GM12892 (cell line): ENCODE data around the gene MICAL1. TPM values are rescaled to one million over a fixed set of nuclear protein-coding genes. Genes with fewer than 3 reads are reported as not detected.
A peak's percentile ranks its signal among the peaks of the same experiment; 100 is the strongest.

Source experiments
- DNase-seq: peaks from one replicate; pipeline ENCODE4 v3.0.0; 2011; ENCODE audit not compliant: insufficient read length
- FAIRE-seq: peaks from 2 replicates; lab custom pipeline; 2011; peaks lifted over from hg19 to GRCh38; lab: Jason Lieb, UNC
- POLR2A ChIP-seq: IDR thresholded peaks from 2 replicates; pipeline ENCODE4 v1.6.1; 2011; ENCODE audit warnings: low read depth, low read length, control low read depth
- POLR2AphosphoS5 ChIP-seq: IDR thresholded peaks from 2 replicates; pipeline ENCODE4 v1.6.1; 2011; ENCODE audit warnings: low read depth, low read length, control low read depth
- TAF1 ChIP-seq: IDR thresholded peaks from 2 replicates; pipeline ENCODE4 v1.6.1; 2011; ENCODE audit warnings: low read depth, mild to moderate bottlenecking, control low read depth, low read length, borderline replicate concordance
- polyA plus RNA-seq: library from polyadenylated mRNA; unstranded; fragments of >200 nt; gene quantifications from one replicate; pipeline ENCODE4 v1.2.1, GENCODE V29; 2012; ENCODE audit warnings: missing spikeins, inconsistent platforms; ENCODE audit not compliant: missing spikeins

The MICAL1 gene, protein sequence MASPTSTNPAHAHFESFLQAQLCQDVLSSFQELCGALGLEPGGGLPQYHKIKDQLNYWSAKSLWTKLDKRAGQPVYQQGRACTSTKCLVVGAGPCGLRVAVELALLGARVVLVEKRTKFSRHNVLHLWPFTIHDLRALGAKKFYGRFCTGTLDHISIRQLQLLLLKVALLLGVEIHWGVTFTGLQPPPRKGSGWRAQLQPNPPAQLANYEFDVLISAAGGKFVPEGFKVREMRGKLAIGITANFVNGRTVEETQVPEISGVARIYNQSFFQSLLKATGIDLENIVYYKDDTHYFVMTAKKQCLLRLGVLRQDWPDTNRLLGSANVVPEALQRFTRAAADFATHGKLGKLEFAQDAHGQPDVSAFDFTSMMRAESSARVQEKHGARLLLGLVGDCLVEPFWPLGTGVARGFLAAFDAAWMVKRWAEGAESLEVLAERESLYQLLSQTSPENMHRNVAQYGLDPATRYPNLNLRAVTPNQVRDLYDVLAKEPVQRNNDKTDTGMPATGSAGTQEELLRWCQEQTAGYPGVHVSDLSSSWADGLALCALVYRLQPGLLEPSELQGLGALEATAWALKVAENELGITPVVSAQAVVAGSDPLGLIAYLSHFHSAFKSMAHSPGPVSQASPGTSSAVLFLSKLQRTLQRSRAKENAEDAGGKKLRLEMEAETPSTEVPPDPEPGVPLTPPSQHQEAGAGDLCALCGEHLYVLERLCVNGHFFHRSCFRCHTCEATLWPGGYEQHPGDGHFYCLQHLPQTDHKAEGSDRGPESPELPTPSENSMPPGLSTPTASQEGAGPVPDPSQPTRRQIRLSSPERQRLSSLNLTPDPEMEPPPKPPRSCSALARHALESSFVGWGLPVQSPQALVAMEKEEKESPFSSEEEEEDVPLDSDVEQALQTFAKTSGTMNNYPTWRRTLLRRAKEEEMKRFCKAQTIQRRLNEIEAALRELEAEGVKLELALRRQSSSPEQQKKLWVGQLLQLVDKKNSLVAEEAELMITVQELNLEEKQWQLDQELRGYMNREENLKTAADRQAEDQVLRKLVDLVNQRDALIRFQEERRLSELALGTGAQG
- 48.3 TPM for polyA plus RNA-seq

DNA sequence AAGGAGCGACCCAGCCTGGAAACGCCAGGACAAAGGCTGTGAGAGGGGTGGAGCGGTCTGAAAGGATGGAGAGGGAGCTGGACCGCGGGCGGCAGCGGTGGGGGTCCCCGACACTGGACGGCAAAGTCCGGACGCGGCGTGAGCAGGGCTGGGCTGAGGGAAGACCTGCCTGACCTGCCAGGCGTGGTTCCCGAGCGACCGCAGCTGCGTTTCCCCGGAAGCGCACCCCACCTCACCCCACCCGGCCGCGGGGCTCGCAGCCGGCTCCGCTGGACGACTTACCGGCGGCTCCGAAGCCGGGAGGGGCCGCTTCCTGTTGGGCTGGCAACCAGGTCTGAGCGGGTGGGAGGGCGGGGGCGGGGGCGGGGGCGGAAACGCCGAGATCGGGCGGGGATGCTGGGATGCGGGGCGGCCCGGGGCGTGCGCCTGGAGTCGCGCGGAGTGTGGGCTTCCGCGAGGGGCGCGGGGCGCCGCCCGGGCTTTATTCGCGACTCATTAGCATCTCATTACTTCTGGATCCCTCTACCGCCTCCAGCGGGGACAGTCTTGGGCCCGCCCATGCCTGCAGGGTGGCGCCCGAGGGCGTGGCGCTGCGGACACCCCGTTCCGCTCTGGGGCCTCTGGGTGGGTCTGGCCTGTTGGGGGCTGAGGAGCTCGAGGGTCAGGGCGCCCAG, at the start of gene MICAL1:
Gene MICAL1, minus strand, starts transcription at position 336 of the 674 bp plus-strand sequence. CDS start 1,576 bp downstream, outside the sequence.
- TF ChIP-seq POLR2AphosphoS5 (peak; percentile 75), POLR2A (peak; percentile 79), TAF1 (0 out of 2 replicates have a peak, but pooled peaks have one; percentile 8)
- peak; percentile 74 for DNase-seq

DNA sequence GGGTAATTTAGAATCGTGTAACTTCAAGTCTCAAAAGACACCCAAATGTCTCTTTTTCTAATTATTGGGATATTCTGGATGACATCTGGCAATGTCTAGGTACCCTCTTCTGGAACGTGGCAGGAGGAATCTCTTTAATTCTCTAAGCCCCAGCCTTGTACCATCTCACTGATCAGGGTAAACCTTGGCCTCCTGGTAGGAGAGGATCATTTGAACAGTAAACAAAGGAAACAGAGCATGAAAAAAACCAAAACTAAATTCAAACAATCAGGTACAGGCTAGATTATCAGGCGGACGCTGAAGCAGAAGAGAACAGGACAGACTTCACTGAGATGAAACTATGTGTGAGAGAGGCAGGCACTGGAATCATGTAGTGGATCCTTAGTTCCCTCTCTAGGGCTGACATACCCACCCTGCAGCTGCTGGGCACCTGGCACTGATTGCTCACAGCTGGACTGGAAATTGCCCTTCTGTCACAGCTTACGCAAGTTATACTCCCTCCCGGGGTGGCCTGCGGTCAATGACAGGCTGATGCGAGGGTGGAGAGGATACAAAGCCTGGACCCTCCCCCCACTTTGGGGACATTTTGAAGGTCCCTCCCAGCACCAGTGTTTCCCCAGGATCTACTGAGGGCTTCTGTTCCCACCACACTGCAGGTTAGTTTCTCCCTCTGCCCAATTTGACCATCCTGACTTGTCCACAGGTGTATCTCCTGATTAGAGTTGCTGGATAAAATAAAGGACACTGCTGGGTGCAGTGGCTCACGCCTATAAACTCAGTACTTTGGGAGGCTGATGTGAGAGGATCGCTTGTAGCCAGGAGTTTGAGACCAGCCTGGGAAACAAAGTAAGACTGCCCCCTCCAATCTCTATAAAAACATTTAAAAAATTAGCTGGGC, 48.0 kb upstream of the MICAL1 start:
- FAIRE-seq (no peak), DNase-seq (no peak)
- TF ChIP-seq TAF1 (no peak), POLR2AphosphoS5 (no peak), POLR2A (no peak)

More for the DNA sequence above, at the start of gene MICAL1:
- FAIRE-seq, result peak; percentile 79

DNA sequence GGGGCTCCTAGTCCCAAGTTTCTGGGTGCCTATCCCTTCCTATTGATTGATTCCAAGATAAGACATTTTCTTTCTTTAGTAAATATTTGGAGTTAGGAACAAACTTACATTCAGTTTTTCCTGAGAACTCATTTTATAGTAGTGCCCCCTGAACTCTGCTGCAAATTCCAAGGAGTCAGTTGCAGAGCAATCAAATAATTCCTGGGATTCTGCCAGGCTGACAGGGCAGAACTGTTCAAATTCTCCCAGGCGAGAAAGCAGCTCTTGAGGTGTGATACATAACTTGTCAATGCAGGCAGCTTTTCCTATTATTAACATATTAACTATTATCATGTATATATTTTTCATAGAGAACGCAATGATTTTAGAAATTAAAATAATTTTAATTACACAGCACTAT, 43.4 kb upstream of the MICAL1 start:
- DNase-seq (no peak), FAIRE-seq (no peak)
- TF ChIP-seq POLR2A (no peak), TAF1 (no peak), POLR2AphosphoS5 (no peak)

DNA sequence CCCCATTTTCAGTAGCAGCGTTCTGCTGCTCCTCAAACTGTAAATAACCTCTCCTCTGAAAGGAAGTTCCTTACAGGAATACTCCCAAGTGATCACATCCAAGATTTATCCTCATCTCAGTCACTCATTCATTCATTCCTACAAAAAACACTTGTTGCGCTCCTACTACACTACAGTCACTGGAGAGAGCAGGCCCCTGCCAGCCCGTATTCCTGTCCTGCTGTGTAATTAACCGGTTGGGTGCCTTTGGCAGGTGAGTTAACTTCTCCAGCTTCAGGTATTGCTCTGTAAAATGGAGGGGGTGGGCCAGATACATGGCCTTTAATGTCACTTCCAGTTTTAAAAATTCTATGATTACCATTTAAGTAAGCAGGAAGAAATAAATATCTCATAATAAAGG, 42.5 kb upstream of the MICAL1 start:
- DNase-seq (no peak), FAIRE-seq (no peak)
- TF ChIP-seq POLR2AphosphoS5 (no peak), TAF1 (no peak), POLR2A (no peak)

DNA sequence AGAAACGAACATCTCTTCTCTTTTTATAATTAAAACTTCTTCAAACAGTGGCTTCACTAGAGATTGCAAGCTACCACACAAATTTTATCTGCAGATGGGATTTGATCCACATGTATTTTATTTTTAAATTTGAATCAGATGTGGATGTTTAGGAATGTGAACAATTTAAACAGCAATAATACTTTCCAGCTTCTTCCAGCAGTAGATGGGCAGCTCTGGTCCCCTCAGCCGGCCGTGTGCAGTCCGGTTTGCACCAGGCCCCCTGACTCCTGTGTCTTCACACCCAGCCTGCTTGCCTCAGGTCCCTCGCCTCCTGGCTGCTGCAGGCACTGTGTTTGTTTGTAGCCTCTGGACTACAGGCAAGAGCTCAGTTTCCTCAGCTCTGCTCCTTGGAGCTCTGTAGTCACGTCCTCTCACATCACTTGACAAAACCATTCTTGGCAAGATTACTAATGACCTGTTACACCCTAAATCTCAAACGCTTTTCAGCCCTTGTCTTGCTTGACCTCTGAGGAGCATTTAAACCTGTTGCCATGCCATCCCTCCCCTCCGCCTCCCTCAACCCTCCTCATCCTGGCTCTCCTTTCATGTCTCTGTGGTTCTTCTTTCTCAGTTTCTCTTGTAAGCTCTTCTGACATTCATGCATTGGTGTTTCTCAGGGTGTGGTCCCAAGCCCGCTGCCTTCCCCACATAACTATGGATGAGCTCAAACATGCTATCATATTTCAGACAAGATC, 40.6 kb upstream of the MICAL1 start:
- no peak for TF ChIP-seq POLR2A
- no peak for TF ChIP-seq POLR2AphosphoS5
- TF ChIP-seq TAF1, result no peak
- FAIRE-seq (no peak), DNase-seq (no peak)

DNA sequence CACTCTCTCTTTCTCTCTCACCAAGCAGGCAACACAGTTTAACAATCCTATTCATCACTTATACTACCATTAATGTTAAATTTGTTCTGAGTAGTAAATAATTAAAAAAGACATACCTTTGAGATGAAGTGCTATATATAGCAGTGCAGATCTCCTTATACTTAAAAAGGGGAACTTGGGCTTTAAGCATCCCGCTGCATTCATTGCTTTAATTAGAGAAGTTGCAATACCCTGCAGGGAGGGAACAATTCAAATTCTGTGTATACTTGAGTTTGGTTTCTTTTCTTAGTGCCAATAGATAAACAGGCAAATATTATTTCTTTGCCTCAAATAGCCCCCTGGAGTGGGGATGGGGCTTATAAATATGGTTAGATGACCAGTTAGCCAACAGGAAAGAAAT, 38.3 kb upstream of the MICAL1 start:
- TF ChIP-seq POLR2AphosphoS5 (no peak), TAF1 (no peak), POLR2A (no peak)
- FAIRE-seq (no peak), DNase-seq (no peak)

DNA sequence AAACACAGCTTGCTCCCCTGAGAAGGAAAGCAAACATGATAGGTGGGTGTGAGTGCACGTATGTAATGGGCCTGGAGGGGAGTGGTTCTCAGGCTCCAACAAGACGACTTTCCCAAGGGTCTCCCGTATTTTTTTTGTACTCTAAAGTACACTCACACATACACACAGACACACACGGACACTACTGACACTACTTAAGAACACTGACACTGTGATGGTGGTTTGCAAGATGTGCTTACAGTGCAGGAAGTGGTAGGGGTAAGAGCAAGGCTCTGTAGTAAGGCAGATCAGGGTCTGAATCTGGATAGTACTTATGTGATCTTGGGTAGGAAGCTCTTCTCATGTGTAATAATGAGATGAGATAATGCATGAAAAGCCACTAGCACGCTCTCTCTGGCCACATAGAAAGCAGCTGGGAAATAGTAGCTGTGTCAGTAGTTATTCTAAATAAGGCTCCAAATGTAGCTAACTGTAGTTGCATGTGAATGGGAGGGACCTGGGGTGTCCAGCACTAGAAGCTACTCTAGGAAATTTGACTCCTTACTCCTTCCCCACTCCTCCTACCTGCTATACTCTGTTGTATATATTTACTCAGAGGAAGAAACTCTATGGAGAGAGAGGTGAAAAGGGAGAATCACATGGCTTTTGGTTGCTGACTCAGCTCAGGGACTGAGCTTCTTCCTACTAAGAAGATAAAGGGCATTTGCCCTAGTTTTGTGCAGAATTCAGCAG, 35.8 kb upstream of the MICAL1 start:
- FAIRE-seq, result peak; percentile 73
- DNase-seq, result no peak
- TF ChIP-seq TAF1 (no peak), POLR2A (no peak), POLR2AphosphoS5 (no peak)

DNA sequence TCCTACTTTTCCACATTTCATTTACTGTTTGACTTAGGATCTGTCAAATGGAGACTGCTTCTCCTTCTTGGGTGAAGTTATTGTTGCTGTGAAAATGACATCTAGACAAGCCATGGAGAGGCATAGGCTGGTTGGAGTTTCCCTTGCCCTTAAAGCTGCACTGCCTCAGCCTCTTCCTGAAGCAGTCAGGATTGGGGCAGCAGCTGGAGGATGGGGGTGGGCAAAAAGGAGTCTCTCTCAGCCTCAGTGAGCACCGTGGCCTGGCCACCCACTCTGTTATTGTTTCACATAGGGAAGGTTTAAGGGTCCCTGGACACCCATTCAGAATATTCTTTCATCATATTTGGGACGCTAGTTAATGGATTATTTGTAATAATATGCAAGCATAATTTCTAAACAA, 35.1 kb upstream of the MICAL1 start:
- no peak for FAIRE-seq
- DNase-seq, result no peak
- TF ChIP-seq POLR2AphosphoS5 (no peak), POLR2A (no peak), TAF1 (no peak)

DNA sequence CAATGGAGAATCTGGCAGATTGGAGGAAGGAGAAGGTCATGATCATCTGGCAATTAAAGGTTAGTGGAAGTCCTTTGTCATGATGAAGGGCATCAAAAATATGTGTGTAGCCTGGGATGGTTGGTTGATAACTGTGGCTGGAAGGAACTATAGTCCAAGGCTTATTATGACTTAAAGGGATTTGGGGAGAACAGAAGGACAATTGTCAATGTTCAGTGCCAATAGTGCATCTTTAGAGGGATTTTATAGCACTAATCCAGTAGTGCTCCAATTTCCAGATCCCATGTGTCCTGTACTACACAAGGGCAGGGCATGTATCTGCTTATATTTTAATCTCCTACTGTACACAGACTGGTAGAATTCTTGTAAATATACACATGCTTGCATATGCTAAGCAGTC, 32.4 kb upstream of the MICAL1 start:
- no peak for DNase-seq
- FAIRE-seq, result peak; percentile 44
- no peak for TF ChIP-seq POLR2A
- no peak for TF ChIP-seq TAF1
- no peak for TF ChIP-seq POLR2AphosphoS5
